Measurements from ENCODE around the gene CBLN4.

CBLN4 gene

GRCh38 chr20:55947701-55948100 is 57.6 kb downstream of the CBLN4 start:
- Histone ChIP-seq H3K27me3 (ENCODE audit: insufficient read depth, low read length) (no peaks in the 10 kb centered on the region), H3K36me3 (ENCODE audit: insufficient read depth, low read length) (no peaks in the 10 kb centered on the region), H3K4me1 (ENCODE audit: control insufficient read depth, insufficient read depth, low read length, unreplicated experiment) (no peaks in the 10 kb centered on the region), H3K79me2 (ENCODE audit: control insufficient read depth, insufficient read depth, low read length, unreplicated experiment) (no peaks in the 10 kb centered on the region), H3K27ac (ENCODE audit: low read depth, low read length) (no peak overlapping the region), H3K4me3 (ENCODE audit: low read depth, low read length) (no peak overlapping the region), H2AFZ (ENCODE audit: low read length, unreplicated experiment) (no peak overlapping the region)
